ENCODE data around the gene FBXW12.

The FBXW12 gene

GRCh38 chr3:48417529-48418108 lies 45.6 kb downstream of the FBXW12 start:
- DNase-seq (ENCODE audit: low read depth) = no peak
- TF ChIP-seq POLR2A (IDR thresholded peaks at IDR 0.05; ENCODE audit: extremely low read depth, insufficient read length) (no peak), MAX (IDR thresholded peaks at IDR 0.05; ENCODE audit: low read depth, low read length) (no peak), CTCF (IDR thresholded peaks at IDR 0.05; ENCODE audit: low read depth, low read length) (no peak), MYC (IDR thresholded peaks at IDR 0.05; ENCODE audit: low read depth, low read length) (no peak)
- no peak overlapping the region for H3K4me3 ChIP-seq (ENCODE audit: low read depth, low read length)

GRCh38 chr3:48418140-48418539 lies 46.1 kb downstream of the FBXW12 start:
- no peak for TF ChIP-seq MAX (IDR thresholded peaks at IDR 0.05; ENCODE audit: low read depth, low read length)
- no peak for TF ChIP-seq POLR2A (IDR thresholded peaks at IDR 0.05; ENCODE audit: extremely low read depth, insufficient read length)
- TF ChIP-seq MYC (IDR thresholded peaks at IDR 0.05; ENCODE audit: low read depth, low read length) = no peak
- no peak for TF ChIP-seq CTCF (IDR thresholded peaks at IDR 0.05; ENCODE audit: low read depth, low read length)
- H3K4me3 ChIP-seq (ENCODE audit: low read depth, low read length) = no peak overlapping the region
- DNase-seq (ENCODE audit: low read depth) = no peak

- DNase-seq (ENCODE audit: low read depth) = no peak
- no peak overlapping the region for H3K4me3 ChIP-seq (ENCODE audit: low read depth, low read length)
- TF ChIP-seq MAX (IDR thresholded peaks at IDR 0.05; ENCODE audit: low read depth, low read length) (no peak), CTCF (IDR thresholded peaks at IDR 0.05; ENCODE audit: low read depth, low read length) (no peak), POLR2A (IDR thresholded peaks at IDR 0.05; ENCODE audit: extremely low read depth, insufficient read length) (no peak), MYC (IDR thresholded peaks at IDR 0.05; ENCODE audit: low read depth, low read length) (no peak)
Measured at GRCh38 chr3:48418651-48419050, 46.6 kb downstream of the FBXW12 start.

- H3K4me3 ChIP-seq (ENCODE audit: low read depth, low read length) = no peak overlapping the region
- DNase-seq (ENCODE audit: low read depth) = no peak
- TF ChIP-seq POLR2A (IDR thresholded peaks at IDR 0.05; ENCODE audit: extremely low read depth, insufficient read length) (no peak), MAX (IDR thresholded peaks at IDR 0.05; ENCODE audit: low read depth, low read length) (no peak), MYC (IDR thresholded peaks at IDR 0.05; ENCODE audit: low read depth, low read length) (no peak), CTCF (IDR thresholded peaks at IDR 0.05; ENCODE audit: low read depth, low read length) (no peak)
Measured at GRCh38 chr3:48419149-48419548, 47.1 kb downstream of the FBXW12 start.

GRCh38 chr3:48419597-48419996 lies 47.6 kb downstream of the FBXW12 start:
- DNase-seq (ENCODE audit: low read depth) = no peak
- no peak for TF ChIP-seq POLR2A (IDR thresholded peaks at IDR 0.05; ENCODE audit: extremely low read depth, insufficient read length)
- TF ChIP-seq MAX (IDR thresholded peaks at IDR 0.05; ENCODE audit: low read depth, low read length) = no peak
- no peak for TF ChIP-seq CTCF (IDR thresholded peaks at IDR 0.05; ENCODE audit: low read depth, low read length)
- TF ChIP-seq MYC (IDR thresholded peaks at IDR 0.05; ENCODE audit: low read depth, low read length) = no peak
- H3K4me3 ChIP-seq (ENCODE audit: low read depth, low read length) = no peak overlapping the region
